ENCODE data around the gene TUG1. TPM values are rescaled to one million over a fixed set of nuclear protein-coding genes. Genes with fewer than 3 reads are reported as not detected.

TUG1 gene
- 10 to 100 TPM; 50.0 to 98.1 (median 76.4) TPM for total RNA-seq

GRCh38 chr22:30968924-30969531 is at the start of gene TUG1:
TSS of gene TUG1 (plus strand) at chr22:30969265.
- Histone ChIP-seq H3K4me1 (replicated peaks in 1 of 2) (peaks cover 12 to 29% of the 10 kb centered on the region in 2 donors), H3K4me3 (peak within 1 kb of the TSS; percentile 91 to 98 (median 95)), H3K27ac (peak within 1 kb of the TSS; percentile 98 to 99)
- ATAC-seq (replicated peaks in 6 of 8) = peak; percentile 85 to 97 (median 95)
- in situ Hi-C loops (cut with MboI; ENCODE audit: low pct_unique_long_range_greater_than_20kb in 2 of 9, low sequenced_read_pairs in 9 of 9, unreplicated experiment in 9 of 9) = loop anchor here in 2 of 9 experiments (25.0 kb wide), 1 partner anchor 118 kb away; the partner anchor contains the start of gene SMTN (in 2 of the 2)
- WGBS, 10 experiments = 0 to 1% (median 0%) methylated on average over 3 to 13 of the region's 67 CpGs; no CpG with 5 or more reads in 7 of the 10 experiments

- Histone ChIP-seq H3K27ac (no peak overlapping the region), H3K4me1 (replicated peaks in 1 of 2) (no peaks in the 10 kb centered on the region), H3K4me3 (no peak overlapping the region)
- ATAC-seq (replicated peaks in 6 of 8) = no peak
- WGBS, 10 experiments = 0 to 100% (median 41%) methylated on average over 1 to 5 of the region's 7 CpGs; no CpG with 5 or more reads in 2 of the 10 experiments
- in situ Hi-C loops (cut with MboI; ENCODE audit: low pct_unique_long_range_greater_than_20kb in 2 of 9, low sequenced_read_pairs in 9 of 9, unreplicated experiment in 9 of 9) = loop anchor here in 5 of 9 experiments (10.0 to 25.0 kb wide), 4 partner anchors 145 to 258 kb away; partner anchors contain the start of gene DUSP18 (in 1 of the 5)
These were observed 49.1 kb upstream of the TUG1 start for GRCh38 chr22:30919973-30920372.

DNA sequence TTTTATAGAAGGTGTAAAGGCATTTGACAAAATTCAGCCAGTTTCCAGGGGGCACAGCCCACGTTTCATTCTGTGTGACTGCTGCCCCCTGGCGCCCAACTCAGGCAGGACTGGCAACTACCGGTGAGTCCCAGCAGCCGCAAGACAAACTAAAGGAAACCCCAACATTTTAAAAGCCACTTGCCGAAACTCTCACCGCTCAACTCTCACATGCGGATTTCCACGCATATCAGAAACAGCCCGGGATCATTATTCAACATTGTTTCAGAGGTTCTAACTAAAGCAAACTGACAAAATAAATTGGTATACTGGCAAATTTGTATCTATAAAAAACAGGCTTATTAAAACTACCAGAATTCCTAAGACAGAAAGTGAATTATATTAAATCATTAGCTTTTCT is 48.7 kb upstream of the TUG1 start:
- ATAC-seq (replicated peaks in 6 of 8) = peak; percentile 51 to 82 (median 64)
- in situ Hi-C loops (cut with MboI; ENCODE audit: low pct_unique_long_range_greater_than_20kb in 2 of 9, low sequenced_read_pairs in 9 of 9, unreplicated experiment in 9 of 9) = loop anchor here in 2 of 9 experiments (10.0 to 25.0 kb wide), 3 partner anchors 156 to 258 kb away; partner anchors contain the start of gene DUSP18 (in 1 of the 2)
- no peaks in the 10 kb centered on the region for H3K4me1 ChIP-seq (replicated peaks in 1 of 2)
- no peak overlapping the region for H3K4me3 ChIP-seq
- WGBS, 10 experiments = 0 to 4% (median 0%) methylated on average over 3 to 9 of the region's 9 CpGs
- H3K27ac ChIP-seq = no peak overlapping the region

DNA sequence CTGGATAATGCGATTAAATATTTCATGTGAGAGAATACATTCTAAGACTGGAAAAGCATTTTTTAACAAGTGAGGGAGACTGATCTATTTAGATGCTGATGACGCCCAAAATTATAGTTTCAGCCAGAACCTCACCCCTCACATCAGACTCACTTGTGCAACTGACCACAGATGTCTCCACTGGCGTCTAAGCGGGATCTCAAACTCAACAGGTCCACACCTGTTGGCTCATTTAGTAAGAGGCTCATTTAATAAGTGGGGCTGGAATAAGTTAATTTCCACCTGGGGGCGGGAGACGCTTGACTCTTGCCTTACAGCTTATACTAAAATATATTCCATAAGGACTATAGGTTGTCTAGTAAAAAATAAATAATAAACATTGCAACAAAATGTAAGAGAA is 48.0 kb upstream of the TUG1 start:
- WGBS, 10 experiments = 3 to 100% (median 84%) methylated on average over 1 to 6 of the region's 6 CpGs
- no peak overlapping the region for H3K4me3 ChIP-seq
- no peaks in the 10 kb centered on the region for H3K4me1 ChIP-seq (replicated peaks in 1 of 2)
- H3K27ac ChIP-seq = no peak overlapping the region
- in situ Hi-C loops (cut with MboI; ENCODE audit: low pct_unique_long_range_greater_than_20kb in 2 of 9, low sequenced_read_pairs in 9 of 9, unreplicated experiment in 9 of 9) = loop anchor here in 2 of 9 experiments (10.0 to 25.0 kb wide), 3 partner anchors 156 to 259 kb away; partner anchors contain the start of gene DUSP18 (in 1 of the 2)
- peak in 2 of 8 experiments; percentile 9 to 11 for ATAC-seq (replicated peaks in 6 of 8)

DNA sequence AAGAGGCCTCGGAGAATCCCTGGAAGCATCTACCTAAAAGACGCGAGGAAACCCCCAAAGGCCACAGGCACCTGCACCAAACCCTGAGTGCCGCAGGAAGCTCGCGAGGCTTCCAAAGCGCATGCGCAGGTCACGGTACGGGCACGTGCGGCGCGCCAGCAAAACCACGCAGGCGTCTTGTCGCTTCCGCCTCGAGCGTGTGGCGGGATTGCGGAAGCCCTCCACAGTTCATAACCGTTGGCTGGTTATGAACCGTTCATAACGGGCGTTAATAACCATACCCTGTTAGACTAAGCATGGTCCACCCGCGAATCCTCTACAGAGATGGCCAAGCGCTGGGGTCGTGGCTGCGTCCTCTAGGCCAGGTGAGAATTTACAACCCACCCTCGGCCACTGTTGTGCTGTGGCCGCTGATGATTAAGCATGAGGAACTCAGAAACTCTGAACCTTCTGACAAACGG is 46.9 kb upstream of the TUG1 start:
- in situ Hi-C loops (cut with MboI; ENCODE audit: low pct_unique_long_range_greater_than_20kb in 2 of 9, low sequenced_read_pairs in 9 of 9, unreplicated experiment in 9 of 9) = loop anchor here in 2 of 9 experiments (10.0 to 25.0 kb wide), 3 partner anchors 157 to 260 kb away; partner anchors contain the start of gene DUSP18 (in 1 of the 2)
- H3K27ac ChIP-seq = no peak overlapping the region
- no peaks in the 10 kb centered on the region for H3K4me1 ChIP-seq (replicated peaks in 1 of 2)
- H3K4me3 ChIP-seq = no peak overlapping the region
- WGBS, 10 experiments = 8 to 100% (median 93%) methylated on average over 1 to 22 of the region's 34 CpGs; no CpG with 5 or more reads in 2 of the 10 experiments
- ATAC-seq (replicated peaks in 6 of 8) = peak in 3 of 8 experiments; percentile 49 to 73 (median 57)

GRCh38 chr22:30923168-30923900 is 45.7 kb upstream of the TUG1 start:
- H3K4me1 ChIP-seq (replicated peaks in 1 of 2) = no peaks in the 10 kb centered on the region
- 91 to 100% (median 100%) methylated on average over 1 to 7 of the region's 9 CpGs; no CpG with 5 or more reads in 3 of the 10 experiments for WGBS, 10 experiments
- no peak overlapping the region for H3K27ac ChIP-seq
- in situ Hi-C loops (cut with MboI; ENCODE audit: low pct_unique_long_range_greater_than_20kb in 2 of 9, low sequenced_read_pairs in 9 of 9, unreplicated experiment in 9 of 9) = loop anchor here in 2 of 9 experiments (10.0 to 25.0 kb wide), 3 partner anchors 159 to 261 kb away; partner anchors contain the start of gene DUSP18 (in 1 of the 2)
- ATAC-seq (replicated peaks in 6 of 8) = no peak
- H3K4me3 ChIP-seq = no peak overlapping the region

DNA sequence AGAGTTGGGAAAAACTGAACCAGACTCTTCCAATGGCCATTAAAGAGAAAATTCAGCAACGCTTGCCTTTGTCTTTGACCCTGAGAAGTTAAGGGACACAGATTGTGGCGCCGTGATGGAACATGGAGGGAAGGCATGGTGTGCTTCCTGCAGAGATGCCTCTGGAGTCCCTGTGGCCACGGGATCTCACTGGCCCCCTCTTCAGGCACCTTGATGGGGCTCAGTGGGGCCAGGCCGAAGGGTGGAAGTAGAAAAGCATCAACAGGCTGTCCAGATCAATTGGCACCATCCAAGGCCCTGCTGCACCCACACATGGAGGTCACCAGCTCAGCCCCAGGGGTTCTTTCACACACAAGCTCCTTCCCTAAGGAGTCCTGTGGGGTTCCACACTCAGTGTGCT is 43.4 kb upstream of the TUG1 start:
- in situ Hi-C loops (cut with MboI; ENCODE audit: low pct_unique_long_range_greater_than_20kb in 2 of 9, low sequenced_read_pairs in 9 of 9, unreplicated experiment in 9 of 9) = loop anchor here in 1 of 9 experiments (10.0 kb wide), 1 partner anchor 161 kb away; no protein-coding TSS in a partner anchor
- no peaks in the 10 kb centered on the region for H3K4me1 ChIP-seq (replicated peaks in 1 of 2)
- WGBS, 10 experiments = 80 to 100% (median 83%) methylated on average over 1 to 3 of the region's 5 CpGs; no CpG with 5 or more reads in 6 of the 10 experiments
- no peak overlapping the region for H3K4me3 ChIP-seq
- H3K27ac ChIP-seq = no peak overlapping the region
- peak in 2 of 8 experiments; percentile 14 to 35 for ATAC-seq (replicated peaks in 6 of 8)

GRCh38 chr22:30926706-30927105 is 42.4 kb upstream of the TUG1 start:
- no peak overlapping the region for H3K27ac ChIP-seq
- no peak overlapping the region for H3K4me3 ChIP-seq
- in situ Hi-C loops (cut with MboI; ENCODE audit: low pct_unique_long_range_greater_than_20kb in 2 of 9, low sequenced_read_pairs in 9 of 9, unreplicated experiment in 9 of 9) = loop anchor here in 1 of 9 experiments (10.0 kb wide), 1 partner anchor 162 kb away; no protein-coding TSS in a partner anchor
- 90 to 100% (median 100%) methylated on average over 1 to 2 of the region's 4 CpGs; no CpG with 5 or more reads in 3 of the 10 experiments for WGBS, 10 experiments
- H3K4me1 ChIP-seq (replicated peaks in 1 of 2) = no peaks in the 10 kb centered on the region
- ATAC-seq (replicated peaks in 6 of 8) = peak in 1 of 8 experiments; percentile 10

- Histone ChIP-seq H3K4me3 (no peak overlapping the region), H3K4me1 (replicated peaks in 1 of 2) (no peaks in the 10 kb centered on the region), H3K27ac (no peak overlapping the region)
- WGBS, 10 experiments = 60 to 100% (median 98%) methylated on average over 1 to 7 of the region's 10 CpGs; no CpG with 5 or more reads in 7 of the 10 experiments
- in situ Hi-C loops (cut with MboI; ENCODE audit: low pct_unique_long_range_greater_than_20kb in 2 of 9, low sequenced_read_pairs in 9 of 9, unreplicated experiment in 9 of 9) = loop anchor here in 1 of 9 experiments (10.0 kb wide), 1 partner anchor 163 kb away; no protein-coding TSS in a partner anchor
- ATAC-seq (replicated peaks in 6 of 8) = no peak
These were observed 41.3 kb upstream of the TUG1 start for GRCh38 chr22:30927806-30928205.

GRCh38 chr22:30928401-30928800 is 40.7 kb upstream of the TUG1 start:
- Histone ChIP-seq H3K27ac (no peak overlapping the region), H3K4me1 (replicated peaks in 1 of 2) (no peaks in the 10 kb centered on the region), H3K4me3 (no peak overlapping the region)
- ATAC-seq (replicated peaks in 6 of 8) = no peak
- in situ Hi-C loops (cut with MboI; ENCODE audit: low pct_unique_long_range_greater_than_20kb in 2 of 9, low sequenced_read_pairs in 9 of 9, unreplicated experiment in 9 of 9) = loop anchor here in 1 of 9 experiments (10.0 kb wide), 1 partner anchor 164 kb away; no protein-coding TSS in a partner anchor
- 88 to 100% (median 100%) methylated on average over 1 to 5 of the region's 6 CpGs; no CpG with 5 or more reads in 3 of the 10 experiments for WGBS, 10 experiments

- Histone ChIP-seq H3K27ac (no peak overlapping the region), H3K4me1 (replicated peaks in 1 of 2) (no peaks in the 10 kb centered on the region), H3K4me3 (no peak overlapping the region)
- no peak for ATAC-seq (replicated peaks in 6 of 8)
- in situ Hi-C loops (cut with MboI; ENCODE audit: low pct_unique_long_range_greater_than_20kb in 2 of 9, low sequenced_read_pairs in 9 of 9, unreplicated experiment in 9 of 9) = no loop called here
- 80 to 100% (median 100%) methylated on average over 1 to 3 of the region's 3 CpGs; no CpG with 5 or more reads in 5 of the 10 experiments for WGBS, 10 experiments
These were observed 38.8 kb upstream of the TUG1 start for GRCh38 chr22:30930228-30930627.

- Histone ChIP-seq H3K27ac (no peak overlapping the region), H3K4me1 (replicated peaks in 1 of 2) (no peaks in the 10 kb centered on the region), H3K4me3 (no peak overlapping the region)
- in situ Hi-C loops (cut with MboI; ENCODE audit: low pct_unique_long_range_greater_than_20kb in 2 of 9, low sequenced_read_pairs in 9 of 9, unreplicated experiment in 9 of 9) = no loop called here
- WGBS, 10 experiments = 69 to 100% (median 90%) methylated on average over 3 to 4 of the region's 4 CpGs; no CpG with 5 or more reads in 6 of the 10 experiments
- no peak for ATAC-seq (replicated peaks in 6 of 8)
These were observed 37.3 kb upstream of the TUG1 start for GRCh38 chr22:30931541-30932300.

Data from motor neuron (in vitro differentiated cells).